GM19023 (cell line): ENCODE data around the gene ATP6V1C2.
"Not testable (repeated sequence)": the region's sequence is repeated elsewhere in the genome, so short reads cannot be mapped to it uniquely, and the experiment has no call there.

ENCODE experiments used
- ATAC-seq: cut with Tn5 transposase; IDR thresholded peaks from one replicate; pipeline ENCODE4 v1.9.1; 2021; ENCODE audit warnings: mild to moderate bottlenecking, moderate library complexity; ENCODE audit not compliant: unreplicated experiment

Gene ATP6V1C2

DNA sequence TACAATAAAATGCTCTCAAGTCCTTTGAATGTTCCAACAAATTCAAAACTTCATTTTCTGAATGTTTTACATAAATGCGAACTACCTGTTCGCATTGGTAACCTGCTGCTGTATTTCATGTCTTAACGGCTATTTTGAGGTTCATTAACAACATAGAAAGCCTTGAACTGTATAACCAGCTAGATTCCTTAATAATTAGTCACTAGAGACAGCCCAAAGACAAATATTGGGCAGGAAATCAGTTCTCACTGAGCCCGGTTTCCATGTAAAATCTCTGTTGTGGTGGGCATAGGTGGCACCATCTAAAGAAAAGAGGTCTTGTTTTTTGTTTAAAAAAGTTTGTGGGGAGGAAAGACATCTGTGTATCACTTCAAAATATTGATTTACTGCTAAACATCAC lies 62.0 kb downstream of the ATP6V1C2 start:
- no peak for ATAC-seq

DNA sequence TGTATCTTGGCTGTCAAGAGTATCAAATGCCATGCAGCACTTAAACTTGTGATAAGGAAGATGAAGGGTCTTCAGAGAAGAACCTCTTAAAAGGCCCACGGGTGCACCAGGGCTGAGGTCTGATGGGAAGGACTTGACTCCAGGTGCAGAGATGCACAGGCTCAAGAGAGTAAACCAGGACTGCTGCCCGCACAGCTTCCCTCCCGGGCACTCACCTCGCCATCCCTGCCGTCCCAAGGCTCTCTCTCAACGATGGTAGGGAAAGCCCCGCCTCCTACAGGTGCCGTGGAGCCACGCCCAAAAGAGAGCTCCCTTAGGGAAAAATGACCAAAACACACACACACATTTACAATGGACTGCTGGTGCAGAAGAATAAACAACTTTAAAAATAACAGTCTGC lies 63.3 kb downstream of the ATP6V1C2 start:
- ATAC-seq = no peak

DNA sequence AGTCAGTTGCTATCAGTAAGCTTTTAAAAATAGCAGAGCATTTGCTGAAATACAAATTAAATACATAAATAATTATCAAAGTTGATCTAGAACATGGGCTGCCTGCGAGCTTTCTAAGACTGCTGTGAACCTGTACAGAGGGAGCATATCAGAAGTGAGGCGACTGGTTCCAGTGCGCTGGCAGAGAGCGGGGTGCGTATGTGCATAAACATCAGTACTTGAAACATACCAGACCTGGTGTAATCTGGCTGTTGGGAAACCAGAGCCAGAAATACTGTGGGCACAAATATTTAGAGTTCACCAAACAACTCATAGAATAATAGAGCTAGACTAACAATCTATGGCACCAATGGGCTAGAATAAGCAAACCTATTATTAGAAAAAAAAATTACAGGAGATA lies 63.8 kb downstream of the ATP6V1C2 start:
- ATAC-seq = no peak

DNA sequence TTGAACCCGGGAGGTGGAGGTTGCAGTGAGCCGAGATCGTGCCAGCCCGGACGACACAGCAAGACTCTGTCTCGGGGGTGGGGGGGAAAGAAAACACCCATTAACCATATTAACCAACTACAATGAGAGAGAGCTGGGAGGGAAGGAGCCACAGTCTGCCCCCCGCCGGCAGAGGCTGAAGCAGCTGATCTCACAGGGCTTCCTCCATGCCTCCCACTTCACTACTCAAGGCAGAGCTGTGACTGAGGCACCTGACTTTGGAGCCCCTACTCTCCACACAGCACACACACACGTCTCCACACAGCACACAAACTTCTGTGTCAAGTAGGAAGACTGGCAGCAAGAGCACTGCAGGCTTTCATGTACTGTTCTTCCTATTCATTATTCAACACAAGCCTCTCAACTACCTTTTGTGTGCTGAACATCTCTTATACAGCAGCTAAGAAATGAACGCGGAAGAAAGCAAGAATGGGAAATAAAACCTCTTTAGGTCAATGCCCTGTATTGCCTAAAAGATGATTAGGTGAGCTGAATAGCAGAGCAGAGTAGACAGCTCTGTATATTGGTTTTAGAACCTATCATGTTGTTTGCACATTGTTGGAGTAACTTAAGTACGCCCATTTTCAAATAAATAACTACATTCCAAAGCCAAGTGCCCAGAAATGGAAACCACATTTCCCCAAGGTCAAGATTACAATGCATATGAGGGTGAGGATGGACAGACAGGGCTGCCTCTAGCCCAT lies 65.0 kb downstream of the ATP6V1C2 start:
- ATAC-seq = no peak

DNA sequence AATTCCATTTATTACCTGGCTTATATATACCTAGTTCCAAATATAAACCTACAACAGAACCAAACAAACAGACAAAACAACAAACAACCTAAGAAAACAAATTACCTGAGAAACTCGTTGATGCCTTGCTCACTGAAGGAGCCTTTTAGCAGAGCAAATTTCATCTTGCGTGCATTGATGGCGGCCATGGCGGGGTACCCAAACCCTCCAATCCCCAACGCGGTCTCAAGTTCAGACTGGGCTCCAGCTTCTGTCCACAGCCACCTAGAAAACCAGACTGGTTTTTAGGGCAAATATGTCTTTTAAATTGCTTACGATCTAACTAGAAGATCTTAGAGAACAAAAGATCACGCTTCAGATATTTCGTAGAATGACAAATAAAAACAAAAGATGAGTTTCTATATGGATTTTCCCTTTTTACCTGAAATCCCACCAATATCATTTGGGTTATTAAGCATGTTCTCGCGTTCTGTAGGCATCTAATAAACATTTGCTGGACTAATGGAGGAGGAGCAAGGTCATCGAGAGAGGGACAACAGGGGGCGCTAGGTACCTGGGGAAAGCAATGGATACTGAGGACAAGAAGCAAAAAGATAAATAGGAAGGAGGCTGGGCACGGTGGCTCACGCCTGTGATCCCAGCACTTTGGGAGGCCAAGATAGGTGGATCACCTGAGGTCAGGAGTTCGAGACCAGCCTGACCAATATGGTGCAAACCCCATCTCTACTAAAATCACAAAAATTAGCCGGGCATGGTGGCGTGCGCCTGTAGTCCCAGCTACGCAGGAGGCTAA lies 65.9 kb downstream of the ATP6V1C2 start:
- ATAC-seq = no peak

DNA sequence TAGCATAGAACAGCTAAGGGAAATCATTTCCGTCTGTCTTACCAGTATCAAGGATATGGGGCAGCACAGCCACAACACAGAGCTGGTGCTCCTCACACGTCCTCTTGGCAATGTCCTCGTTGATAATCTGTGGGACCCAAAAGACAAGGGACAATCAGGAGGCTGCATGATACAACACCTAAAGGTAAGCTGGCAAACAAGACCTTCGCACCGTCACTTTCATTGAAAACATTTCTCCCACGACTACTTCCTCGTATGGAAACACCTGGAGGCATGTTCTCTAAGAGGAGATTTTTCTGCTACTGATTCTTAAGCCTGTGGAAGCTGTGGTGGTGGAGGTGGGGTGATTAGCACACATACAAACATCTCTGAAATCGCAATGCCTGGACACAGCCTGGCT lies 67.4 kb downstream of the ATP6V1C2 start:
- ATAC-seq = no peak

DNA sequence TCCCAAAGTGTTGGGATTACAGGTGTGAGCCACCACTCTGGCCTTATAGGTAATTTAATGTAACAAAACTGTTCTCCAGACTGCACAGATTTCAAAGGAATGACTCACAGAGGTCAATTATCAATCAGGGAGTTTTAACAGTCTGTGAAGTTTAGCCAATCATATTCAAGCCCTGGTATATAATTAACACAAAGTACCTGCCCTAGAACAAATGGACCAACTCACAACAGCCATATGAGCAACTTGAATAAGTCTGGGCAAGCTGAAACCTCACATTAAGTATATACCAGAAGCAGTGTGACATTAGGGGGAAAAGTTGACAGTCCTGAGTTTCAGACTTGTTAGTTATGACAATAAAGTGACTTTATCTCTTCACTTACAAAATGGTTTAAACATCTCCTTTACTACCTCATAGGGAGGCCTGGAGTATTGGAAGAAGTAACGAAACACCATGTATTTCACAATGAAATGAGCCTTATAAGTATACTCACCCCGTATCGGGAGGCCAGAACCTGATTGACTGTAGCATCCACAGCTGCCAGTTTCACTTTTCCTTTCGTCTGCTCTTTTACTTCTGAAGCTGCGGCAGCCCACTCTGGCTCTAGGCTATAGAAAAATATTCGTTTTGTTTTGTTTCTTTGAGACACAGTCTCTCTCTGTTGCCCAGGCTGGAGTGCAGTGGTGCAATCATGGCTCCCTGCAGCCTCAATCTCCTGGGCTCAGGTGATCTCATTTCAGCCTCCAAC lies 69.0 kb downstream of the ATP6V1C2 start:
- peak; percentile 80 for ATAC-seq

DNA sequence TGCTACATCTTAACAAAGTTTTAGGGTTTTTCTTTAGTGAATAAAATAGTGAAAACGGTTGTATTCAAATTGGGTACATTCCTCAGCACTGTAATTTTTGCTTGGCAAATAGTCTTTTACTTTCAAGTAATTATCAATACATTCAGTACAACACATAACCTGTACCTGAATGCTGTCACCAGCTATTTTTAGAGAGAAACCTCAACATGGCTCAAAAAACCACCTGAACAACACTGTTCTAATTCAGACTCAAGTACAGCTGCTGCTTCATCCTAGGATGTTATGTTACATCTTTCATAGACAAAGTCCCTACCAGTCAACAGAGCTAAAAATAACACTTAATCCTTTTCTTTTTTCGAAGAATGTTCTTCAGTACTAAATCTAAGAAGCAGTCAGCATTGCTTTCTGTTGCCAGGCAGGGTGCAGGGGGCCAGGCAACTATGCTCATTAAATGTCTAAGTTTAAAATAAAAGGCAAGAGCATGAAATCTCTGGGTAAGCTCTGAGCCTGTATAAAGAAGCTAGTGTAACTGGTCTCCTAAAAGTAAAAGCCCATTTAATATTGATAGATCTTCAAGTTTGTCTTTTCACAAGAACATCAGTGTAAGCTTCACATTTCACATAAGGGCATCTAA lies 70.7 kb downstream of the ATP6V1C2 start:
- peak; percentile 44 for ATAC-seq

DNA sequence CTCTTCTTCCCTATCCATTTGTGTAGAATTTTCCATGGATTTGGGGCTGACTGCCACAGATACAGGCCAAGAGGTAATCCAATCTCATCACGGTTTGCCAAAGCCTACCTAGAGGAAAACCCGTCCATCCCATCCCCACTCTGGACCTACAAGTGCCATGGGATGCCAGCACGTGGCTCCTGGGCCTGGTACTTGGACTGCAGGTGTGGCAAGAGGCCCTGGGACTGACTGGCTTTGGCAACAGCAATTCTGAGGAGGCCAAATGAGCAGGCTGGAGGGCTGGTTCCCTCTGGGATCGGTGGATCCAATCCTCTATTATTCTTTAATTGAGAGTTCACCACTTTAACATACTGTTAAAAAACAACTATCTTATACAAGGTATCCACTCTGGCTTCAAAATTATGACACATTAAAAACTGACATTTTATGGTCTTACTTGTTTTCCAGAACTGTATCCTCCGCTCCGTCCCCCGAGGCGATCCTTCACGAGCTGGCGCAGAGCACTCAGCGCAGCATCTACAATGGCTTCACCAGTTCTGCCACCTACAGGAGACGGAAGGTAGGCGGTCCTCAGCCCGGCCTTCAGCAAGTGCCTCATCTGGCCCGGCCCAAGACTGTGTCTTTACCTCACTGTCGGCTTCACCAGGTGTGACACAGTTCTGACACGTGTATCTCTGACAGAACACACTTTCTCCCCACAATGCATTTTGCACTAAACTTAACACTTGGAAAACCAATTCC lies 71.4 kb downstream of the ATP6V1C2 start:
- ATAC-seq = no peak

DNA sequence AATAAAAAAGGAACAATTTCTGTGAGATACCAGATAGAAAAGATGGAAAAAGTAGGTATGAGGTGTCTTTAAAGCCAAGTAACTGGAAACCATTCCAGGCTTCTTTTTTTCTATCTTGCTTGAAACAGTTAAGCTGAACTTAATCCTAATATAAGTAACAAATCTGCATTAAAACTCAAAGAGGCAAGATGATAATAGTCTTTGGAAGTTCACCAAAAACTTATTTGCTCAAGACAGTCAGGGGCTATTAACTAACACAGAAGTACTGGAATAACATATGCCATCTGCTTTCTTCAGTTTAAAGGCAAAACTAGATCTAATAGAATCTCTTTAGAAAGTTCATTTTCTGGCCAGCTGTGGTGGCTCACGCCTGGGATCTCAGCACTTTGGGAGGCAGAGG lies 72.4 kb downstream of the ATP6V1C2 start:
- no peak for ATAC-seq

DNA sequence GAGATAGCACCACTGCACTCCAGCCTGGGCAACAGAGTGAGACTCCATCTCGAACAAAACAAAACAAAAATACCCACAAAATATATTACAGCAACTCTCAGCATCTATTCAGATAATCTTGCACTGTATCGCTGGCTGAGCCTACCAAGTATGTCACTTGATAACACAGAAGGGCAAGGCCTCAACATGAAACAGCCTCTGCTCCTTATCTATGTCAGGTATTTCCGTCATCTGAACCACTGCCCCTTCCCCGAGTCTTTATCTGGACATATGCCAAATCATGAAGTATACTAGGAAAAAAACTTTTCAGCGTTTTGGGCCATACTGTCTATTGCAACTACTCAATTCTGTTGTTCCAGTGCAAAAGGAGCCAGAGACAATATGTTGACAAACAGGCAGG lies 73.4 kb downstream of the ATP6V1C2 start:
- no peak for ATAC-seq

DNA sequence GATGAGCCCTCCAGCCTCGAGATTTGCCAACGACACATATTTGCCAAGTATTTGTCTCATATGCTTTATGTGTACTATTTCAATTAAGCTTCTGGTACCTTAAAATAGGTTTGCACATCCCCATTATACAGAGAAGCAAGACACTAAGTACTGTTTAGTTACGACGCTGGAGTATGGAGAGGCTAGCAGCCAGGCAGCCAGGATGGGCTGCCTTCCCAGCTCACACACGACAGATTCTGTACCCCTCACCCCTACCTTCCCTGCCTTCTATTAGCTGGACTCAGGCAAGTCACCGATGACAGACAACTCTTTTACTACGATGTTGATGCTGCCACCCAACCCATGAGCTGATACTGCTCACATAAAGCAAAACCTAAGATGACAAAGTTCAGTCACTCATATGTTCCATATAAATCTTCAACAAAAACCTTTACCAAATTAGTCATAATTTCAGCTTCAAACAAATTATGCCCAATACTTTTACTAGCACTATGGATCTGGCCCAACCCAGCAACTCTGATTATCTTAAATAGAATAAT lies 74.1 kb downstream of the ATP6V1C2 start:
- no peak for ATAC-seq

DNA sequence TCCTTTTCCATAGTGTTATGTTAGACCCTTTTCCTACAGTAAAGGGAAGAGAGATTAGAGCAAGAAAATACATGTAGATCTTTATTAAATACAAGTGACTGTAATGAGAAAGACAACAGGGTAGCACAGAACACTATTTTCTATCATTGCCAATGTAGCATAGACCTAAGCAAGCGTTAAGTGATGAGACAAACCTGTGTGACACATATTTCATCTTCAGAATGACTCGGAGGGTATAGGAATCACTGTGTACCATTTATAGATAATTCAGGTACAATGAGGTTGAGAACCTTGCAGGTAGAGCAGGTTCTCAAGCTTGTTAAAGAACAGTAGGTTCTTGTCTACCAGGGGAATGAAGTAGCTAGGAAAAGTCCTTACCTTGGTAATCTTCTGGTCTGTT lies 75.3 kb downstream of the ATP6V1C2 start:
- ATAC-seq = no peak

DNA sequence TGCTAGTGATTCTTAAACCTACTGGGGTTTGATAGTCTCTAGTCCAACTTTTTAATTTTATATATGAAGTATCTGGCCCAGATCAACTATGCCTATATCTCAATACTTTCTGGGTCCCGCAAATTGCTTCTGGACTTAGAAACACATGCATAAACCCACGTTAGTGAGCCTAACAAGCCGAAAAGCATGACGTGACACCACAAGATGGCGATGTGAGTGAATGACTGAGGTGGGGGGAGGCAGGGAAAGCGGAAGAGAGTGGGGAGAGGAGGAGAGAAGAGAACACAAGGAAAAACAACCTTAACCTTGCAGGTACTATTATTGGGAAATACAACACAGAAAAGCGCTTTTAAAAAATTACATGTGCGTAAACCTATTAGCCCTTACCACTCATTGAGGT lies 77.4 kb downstream of the ATP6V1C2 start:
- no peak for ATAC-seq

DNA sequence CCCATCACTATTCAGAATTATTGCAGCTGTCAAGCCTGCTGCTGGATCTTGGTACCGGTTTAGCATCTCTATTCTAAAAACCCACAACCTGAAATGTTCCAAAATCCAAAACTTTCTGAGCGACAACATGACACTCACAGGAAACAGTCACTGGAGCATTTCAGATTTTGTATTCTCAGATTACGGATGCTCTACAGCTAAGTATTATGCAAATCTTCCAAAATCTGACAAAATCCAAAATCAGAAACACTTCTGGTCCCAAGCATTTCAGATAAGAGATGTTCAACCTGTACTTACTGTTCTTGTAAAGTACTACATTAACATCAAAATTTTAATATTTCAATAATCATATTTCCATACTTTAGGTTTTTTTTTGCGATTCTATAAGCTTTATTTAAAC lies 78.7 kb downstream of the ATP6V1C2 start:
- no peak for ATAC-seq

DNA sequence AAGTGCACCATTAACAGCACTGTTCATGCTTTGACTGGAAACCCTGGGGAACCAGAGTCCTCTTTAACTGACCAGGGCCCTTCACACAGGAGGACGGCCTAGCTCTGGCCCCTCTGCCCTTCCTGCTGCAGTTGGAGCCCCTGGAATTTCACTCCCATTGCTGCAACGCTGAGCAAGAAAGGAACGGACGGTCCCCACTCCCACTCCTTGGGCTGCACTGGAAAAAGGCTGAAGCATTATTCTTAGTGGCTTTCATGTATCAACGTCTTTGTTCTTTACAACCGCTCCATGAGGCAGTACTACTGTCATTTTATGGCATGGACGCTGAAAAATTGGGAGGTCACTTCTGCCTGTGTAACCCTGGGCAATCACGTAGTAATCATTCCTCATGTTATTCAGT lies 81.2 kb downstream of the ATP6V1C2 start:
- no peak for ATAC-seq

DNA sequence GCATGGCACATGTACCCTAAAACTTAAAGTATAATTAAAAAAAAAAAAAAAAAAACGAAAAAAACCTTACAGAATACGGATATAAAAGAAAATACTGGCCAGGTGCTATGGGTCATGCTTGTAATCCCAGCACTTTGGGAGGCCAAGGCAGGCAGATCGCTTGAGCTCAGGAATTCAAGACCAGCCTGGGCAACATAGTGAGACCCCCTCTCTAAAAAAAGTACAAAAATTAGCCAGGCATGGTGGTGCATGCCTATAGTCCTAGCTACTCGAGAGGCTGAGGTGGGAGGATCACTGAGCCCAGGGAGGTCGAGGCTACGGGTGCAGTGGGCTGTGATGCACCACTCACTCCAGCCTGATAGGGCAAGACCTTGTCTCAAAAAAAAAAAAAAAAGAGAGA lies 84.6 kb downstream of the ATP6V1C2 start:
- ATAC-seq = not testable (repeated sequence)

DNA sequence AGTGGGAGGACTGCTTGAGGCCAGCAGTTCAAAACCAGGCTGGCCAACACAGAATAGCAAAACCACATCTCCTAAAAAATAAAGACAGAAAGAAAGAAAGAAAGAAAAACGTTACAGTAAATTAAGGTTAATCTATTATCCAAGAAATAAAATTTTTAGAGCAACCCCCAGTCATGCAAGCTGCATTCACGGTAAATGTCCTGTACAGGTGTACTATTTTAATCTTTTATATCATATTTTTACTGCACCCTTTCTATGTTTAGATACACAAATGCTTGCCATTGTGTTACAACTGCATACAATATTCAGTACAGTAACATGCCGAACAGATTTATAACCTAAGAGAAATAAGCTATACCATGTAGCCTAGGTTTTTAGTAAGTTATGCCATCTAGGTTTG lies 85.1 kb downstream of the ATP6V1C2 start:
- ATAC-seq = no peak

DNA sequence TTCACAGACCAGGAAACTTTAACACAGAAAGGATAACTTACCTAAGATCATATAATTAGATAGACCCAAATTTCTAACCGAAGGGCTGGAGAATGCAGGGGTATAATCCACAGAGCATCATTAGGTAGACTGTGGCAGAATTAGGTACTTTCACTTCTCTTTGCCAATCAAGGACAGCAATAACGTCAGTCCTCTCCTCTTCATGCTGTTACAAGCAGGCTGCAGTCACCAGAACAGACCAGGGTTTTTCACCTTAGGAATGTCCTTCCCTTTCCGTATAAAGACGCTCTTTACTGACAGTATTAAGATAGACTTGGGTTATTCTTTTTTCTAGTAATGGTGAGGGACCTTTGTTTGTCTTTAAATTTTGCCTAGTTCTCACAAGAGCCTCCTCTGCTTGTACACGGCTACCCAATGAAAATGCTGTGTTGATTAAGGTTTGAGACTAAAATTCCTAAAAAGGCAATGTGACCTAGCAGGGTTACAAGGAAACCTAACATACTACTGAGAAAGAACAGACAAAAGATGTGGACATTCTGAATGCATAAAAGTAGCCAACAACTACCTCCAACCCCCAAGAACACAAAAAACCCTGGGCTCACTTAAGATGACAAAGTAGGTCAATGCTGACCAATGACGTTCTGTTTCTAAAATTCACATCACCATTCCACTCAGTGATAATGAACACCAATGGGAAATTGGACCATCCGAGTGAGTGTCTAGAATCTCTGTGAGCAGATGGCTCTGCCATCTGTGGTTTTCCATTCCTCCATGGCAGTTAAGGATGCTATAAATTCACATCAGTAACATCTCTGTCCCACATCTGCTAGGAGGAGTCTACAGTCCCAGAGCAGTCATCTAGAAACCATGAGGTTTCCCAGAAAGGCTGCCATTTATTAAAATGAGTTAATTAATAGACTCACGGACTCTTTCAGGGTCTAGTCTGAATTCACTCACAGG lies 89.1 kb downstream of the ATP6V1C2 start:
- peak; percentile 14 for ATAC-seq
